ENCODE measurements around the gene HYAL4.

The HYAL4 gene

DNA sequence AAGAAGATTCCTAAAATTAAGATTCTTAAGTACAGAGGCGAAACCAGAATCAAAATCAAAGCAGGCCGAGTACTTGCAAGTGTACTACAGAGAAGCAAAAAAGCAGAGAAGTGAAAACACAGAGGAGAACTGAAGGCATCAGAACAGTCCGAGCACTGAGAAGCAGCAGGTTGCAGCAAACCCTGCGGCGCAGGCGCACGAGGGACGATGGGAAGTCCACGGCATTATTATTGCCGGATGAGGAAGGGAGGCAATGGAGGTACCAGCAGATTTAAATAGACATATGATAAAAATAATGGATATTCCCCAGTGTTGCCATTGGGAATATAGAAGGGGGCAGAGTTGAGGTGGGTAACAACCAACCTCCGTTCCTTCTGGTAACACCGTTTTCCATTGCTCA is 72.9 kb downstream of the HYAL4 start:
- no peak overlapping the region for H3K27ac ChIP-seq
- TF ChIP-seq, protein P1, sequence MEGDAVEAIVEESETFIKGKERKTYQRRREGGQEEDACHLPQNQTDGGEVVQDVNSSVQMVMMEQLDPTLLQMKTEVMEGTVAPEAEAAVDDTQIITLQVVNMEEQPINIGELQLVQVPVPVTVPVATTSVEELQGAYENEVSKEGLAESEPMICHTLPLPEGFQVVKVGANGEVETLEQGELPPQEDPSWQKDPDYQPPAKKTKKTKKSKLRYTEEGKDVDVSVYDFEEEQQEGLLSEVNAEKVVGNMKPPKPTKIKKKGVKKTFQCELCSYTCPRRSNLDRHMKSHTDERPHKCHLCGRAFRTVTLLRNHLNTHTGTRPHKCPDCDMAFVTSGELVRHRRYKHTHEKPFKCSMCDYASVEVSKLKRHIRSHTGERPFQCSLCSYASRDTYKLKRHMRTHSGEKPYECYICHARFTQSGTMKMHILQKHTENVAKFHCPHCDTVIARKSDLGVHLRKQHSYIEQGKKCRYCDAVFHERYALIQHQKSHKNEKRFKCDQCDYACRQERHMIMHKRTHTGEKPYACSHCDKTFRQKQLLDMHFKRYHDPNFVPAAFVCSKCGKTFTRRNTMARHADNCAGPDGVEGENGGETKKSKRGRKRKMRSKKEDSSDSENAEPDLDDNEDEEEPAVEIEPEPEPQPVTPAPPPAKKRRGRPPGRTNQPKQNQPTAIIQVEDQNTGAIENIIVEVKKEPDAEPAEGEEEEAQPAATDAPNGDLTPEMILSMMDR (conservative IDR thresholded peaks at IDR 0.05): no peak

DNA sequence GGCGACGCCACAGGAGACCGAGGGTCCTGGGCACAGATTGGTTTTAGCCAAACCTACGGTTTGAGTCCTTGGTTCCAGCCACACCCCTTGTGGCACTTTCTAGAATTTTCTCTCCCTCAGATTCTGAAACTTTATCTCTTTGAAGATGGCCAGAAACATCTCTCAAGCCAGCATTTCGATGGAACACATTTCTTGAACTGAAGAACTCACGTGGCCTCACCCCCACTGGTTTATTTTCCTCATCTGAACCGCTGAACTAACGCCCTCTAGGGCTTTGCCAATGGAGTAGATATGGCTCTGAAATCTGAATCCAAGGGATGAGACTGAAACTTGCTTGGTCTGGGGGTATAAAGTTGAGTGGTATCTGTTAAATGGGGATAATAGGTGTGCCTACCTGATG is 73.3 kb downstream of the HYAL4 start:
- no peak overlapping the region for H3K27ac ChIP-seq
- TF ChIP-seq, protein P1 (conservative IDR thresholded peaks at IDR 0.05): no peak

DNA sequence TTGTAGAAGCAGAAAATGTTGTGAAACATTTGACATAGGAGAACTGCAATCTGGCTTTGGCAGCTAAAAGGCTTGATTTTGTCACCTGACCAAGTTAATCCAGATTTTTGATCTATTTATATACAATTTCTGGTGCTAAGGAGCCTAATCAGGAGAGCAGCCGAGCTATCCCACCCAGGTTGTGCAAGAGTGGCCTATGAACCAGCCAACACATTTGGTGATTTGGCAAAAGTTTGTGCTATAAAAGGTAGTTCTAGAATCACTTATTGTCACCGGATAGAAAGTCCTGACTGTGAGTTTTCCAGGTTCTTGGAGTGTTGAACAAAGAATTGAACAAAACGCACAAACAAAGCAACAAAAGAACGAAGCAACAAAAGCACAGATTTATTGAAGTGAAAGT is 78.6 kb downstream of the HYAL4 start:
- no peak overlapping the region for H3K27ac ChIP-seq
- TF ChIP-seq, protein P1 (conservative IDR thresholded peaks at IDR 0.05): no peak

DNA sequence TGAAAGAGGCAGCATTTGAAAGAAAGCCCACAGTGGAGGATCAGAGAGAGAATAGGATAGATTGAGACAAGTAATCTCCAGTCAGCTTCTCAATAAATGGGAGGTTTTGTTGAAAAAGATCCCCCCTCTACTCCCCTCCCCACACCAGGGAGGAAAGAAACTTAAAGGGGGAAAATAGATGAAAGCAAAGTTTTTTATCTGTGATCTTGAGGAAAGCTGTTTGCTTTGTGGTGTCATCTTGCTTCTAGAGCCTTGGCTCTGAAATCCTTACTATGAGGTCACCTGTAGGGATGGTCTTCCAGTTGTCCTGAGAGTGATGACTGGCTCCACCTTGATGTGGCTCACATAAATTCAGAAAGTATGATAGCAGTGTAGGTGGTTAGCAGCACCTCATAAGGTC is 80.0 kb downstream of the HYAL4 start, which contains the start of gene SPAM1:
Gene SPAM1, plus strand, starts transcription at position 301 of the 400 bp plus-strand sequence. CDS start 28,330 bp downstream, outside the sequence.
- no peak within 1 kb of the TSS for H3K27ac ChIP-seq
- TF ChIP-seq, protein P1 (conservative IDR thresholded peaks at IDR 0.05): no peak

Measured in VCaP (cell line).